ENCODE results near the gene ADGRF4. TPM values are rescaled to one million over a fixed set of nuclear protein-coding genes. Genes with fewer than 3 reads are reported as not detected.

The ADGRF4 gene
- total and polyA plus RNA-seq, 2 donors (not counting 1 experiment from before 2014, with no cell fraction given), result not detected

DNA sequence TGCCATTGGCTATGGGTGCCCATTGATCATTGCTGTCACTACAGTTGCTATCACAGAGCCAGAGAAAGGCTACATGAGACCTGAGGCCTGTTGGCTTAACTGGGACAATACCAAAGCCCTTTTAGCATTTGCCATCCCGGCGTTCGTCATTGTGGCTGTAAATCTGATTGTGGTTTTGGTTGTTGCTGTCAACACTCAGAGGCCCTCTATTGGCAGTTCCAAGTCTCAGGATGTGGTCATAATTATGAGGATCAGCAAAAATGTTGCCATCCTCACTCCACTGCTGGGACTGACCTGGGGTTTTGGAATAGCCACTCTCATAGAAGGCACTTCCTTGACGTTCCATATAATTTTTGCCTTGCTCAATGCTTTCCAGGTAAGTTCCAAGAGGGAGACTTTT lies 16.4 kb downstream of the ADGRF4 start:
- Histone ChIP-seq H3K27me3 (replicated peaks in 1 of 4; ENCODE audit: control extremely low read depth in 1 of 4, control insufficient read depth in 3 of 4, insufficient read depth in 4 of 4, low read length in 3 of 4) (no peaks in the 10 kb centered on the region), H2AFZ (ENCODE audit: insufficient read depth, low read depth, low read length, poor library complexity, severe bottlenecking) (no peak overlapping the region), H3K9ac (ENCODE audit: low read length) (no peak overlapping the region), H4K20me1 (ENCODE audit: control insufficient read depth, insufficient read depth, low read length, poor library complexity, severe bottlenecking) (no peaks in the 10 kb centered on the region), H3K4me2 (replicated peaks; ENCODE audit: low read depth, low read length, poor library complexity, severe bottlenecking) (no peak overlapping the region), H3K27ac (ENCODE audit: low read length in 2 of 2) (no peak overlapping the region), H3K36me3 (replicated peaks in 1 of 2; ENCODE audit: control extremely low read depth in 1 of 2, control insufficient read depth in 1 of 2, extremely low read depth in 1 of 2, insufficient read depth in 2 of 2, low read length in 1 of 2) (no peaks in the 10 kb centered on the region), H3K9me3 (ENCODE audit: control extremely low read depth in 1 of 3, control insufficient read depth in 2 of 3, insufficient read depth in 1 of 3, low read length in 2 of 3) (no peaks in the 10 kb centered on the region), H3K4me1 (ENCODE audit: control insufficient read depth in 2 of 2, insufficient read depth in 2 of 2, low read length in 2 of 2) (no peaks in the 10 kb centered on the region), H3K79me2 (ENCODE audit: control insufficient read depth, insufficient read depth, low read length) (no peaks in the 10 kb centered on the region), H3K4me3 (ENCODE audit: control extremely low read depth in 1 of 5, extremely low read depth in 1 of 5, insufficient read depth in 1 of 5, low read depth in 2 of 5, low read length in 4 of 5) (no peak overlapping the region)
- WGBS (ENCODE audit: insufficient coverage), result 43% methylated on average over 3 of the region's 4 CpGs
- POLR2A ChIA-PET, result no interaction called here
- Mint-ChIP-seq H3K27me3 (peaks cover 12% of the 10 kb centered on the region), H3K4me3 (no peak overlapping the region), H3K27ac (no peak overlapping the region), H3K4me1 (no peaks in the 10 kb centered on the region), H3K9me3 (ENCODE audit: insufficient read depth) (no peaks in the 10 kb centered on the region)
- TF ChIP-seq, protein P1, sequence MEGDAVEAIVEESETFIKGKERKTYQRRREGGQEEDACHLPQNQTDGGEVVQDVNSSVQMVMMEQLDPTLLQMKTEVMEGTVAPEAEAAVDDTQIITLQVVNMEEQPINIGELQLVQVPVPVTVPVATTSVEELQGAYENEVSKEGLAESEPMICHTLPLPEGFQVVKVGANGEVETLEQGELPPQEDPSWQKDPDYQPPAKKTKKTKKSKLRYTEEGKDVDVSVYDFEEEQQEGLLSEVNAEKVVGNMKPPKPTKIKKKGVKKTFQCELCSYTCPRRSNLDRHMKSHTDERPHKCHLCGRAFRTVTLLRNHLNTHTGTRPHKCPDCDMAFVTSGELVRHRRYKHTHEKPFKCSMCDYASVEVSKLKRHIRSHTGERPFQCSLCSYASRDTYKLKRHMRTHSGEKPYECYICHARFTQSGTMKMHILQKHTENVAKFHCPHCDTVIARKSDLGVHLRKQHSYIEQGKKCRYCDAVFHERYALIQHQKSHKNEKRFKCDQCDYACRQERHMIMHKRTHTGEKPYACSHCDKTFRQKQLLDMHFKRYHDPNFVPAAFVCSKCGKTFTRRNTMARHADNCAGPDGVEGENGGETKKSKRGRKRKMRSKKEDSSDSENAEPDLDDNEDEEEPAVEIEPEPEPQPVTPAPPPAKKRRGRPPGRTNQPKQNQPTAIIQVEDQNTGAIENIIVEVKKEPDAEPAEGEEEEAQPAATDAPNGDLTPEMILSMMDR (IDR thresholded peaks at IDR 0.05), result no peak
- TF ChIP-seq EZH2 (IDR thresholded peaks at IDR 0.05; ENCODE audit: borderline replicate concordance, insufficient read depth, low read depth, low read length, poor library complexity, severe bottlenecking), result no peak
- DNase-seq, result no peak
- no peak for ATAC-seq (ENCODE audit: low read depth)
- intact Hi-C loops (cut with micrococcal nuclease), result no loop called here
- CTCF ChIA-PET, result no interaction called here

DNA sequence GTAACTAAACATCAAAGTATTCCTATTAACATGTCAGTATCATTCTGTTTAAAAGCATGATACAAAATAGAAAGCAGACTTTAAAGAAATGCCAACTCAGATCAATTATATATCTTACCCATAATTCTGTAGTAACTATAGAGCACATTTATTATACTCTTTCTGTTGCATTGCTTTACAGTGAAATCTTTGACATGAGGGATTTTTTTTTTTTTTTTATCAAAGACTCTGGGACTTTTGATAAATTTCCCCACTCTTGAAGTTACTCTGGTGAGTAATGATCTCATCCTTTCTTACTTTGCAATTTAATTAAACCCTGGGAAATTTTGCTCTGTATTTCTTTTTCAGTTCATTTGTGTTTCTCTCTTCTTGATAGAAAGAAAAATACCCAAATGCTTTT lies 17.4 kb downstream of the ADGRF4 start:
- H3K27ac Mint-ChIP-seq, result no peak overlapping the region
- no peak overlapping the region for H3K9ac ChIP-seq (ENCODE audit: low read length)
- H4K20me1 ChIP-seq (ENCODE audit: control insufficient read depth, insufficient read depth, low read length, poor library complexity, severe bottlenecking), result no peaks in the 10 kb centered on the region
- H3K79me2 ChIP-seq (ENCODE audit: control insufficient read depth, insufficient read depth, low read length), result no peaks in the 10 kb centered on the region
- ChIA-PET CTCF (no interaction called here), POLR2A (no interaction called here)
- no peaks in the 10 kb centered on the region for H3K36me3 ChIP-seq (replicated peaks in 1 of 2; ENCODE audit: control extremely low read depth in 1 of 2, control insufficient read depth in 1 of 2, extremely low read depth in 1 of 2, insufficient read depth in 2 of 2, low read length in 1 of 2)
- H3K27me3 Mint-ChIP-seq, result peaks cover 14% of the 10 kb centered on the region
- H3K4me3 ChIP-seq (ENCODE audit: control extremely low read depth in 1 of 5, extremely low read depth in 1 of 5, insufficient read depth in 1 of 5, low read depth in 2 of 5, low read length in 4 of 5), result no peak overlapping the region
- intact Hi-C loops (cut with micrococcal nuclease), result no loop called here
- H3K4me1 ChIP-seq (ENCODE audit: control insufficient read depth in 2 of 2, insufficient read depth in 2 of 2, low read length in 2 of 2), result no peaks in the 10 kb centered on the region
- H3K4me3 Mint-ChIP-seq, result no peak overlapping the region
- H3K27ac ChIP-seq (ENCODE audit: low read length in 2 of 2), result no peak overlapping the region
- H3K4me2 ChIP-seq (replicated peaks; ENCODE audit: low read depth, low read length, poor library complexity, severe bottlenecking), result no peak overlapping the region
- no peak overlapping the region for H2AFZ ChIP-seq (ENCODE audit: insufficient read depth, low read depth, low read length, poor library complexity, severe bottlenecking)
- H3K27me3 ChIP-seq (replicated peaks in 1 of 4; ENCODE audit: control extremely low read depth in 1 of 4, control insufficient read depth in 3 of 4, insufficient read depth in 4 of 4, low read length in 3 of 4), result no peaks in the 10 kb centered on the region
- no peaks in the 10 kb centered on the region for H3K4me1 Mint-ChIP-seq
- no peaks in the 10 kb centered on the region for H3K9me3 Mint-ChIP-seq (ENCODE audit: insufficient read depth)
- ATAC-seq (ENCODE audit: low read depth) (no peak), DNase-seq (no peak)
- H3K9me3 ChIP-seq (ENCODE audit: control extremely low read depth in 1 of 3, control insufficient read depth in 2 of 3, insufficient read depth in 1 of 3, low read length in 2 of 3), result no peaks in the 10 kb centered on the region
- TF ChIP-seq, protein P1 (IDR thresholded peaks at IDR 0.05), result no peak
- TF ChIP-seq EZH2 (IDR thresholded peaks at IDR 0.05; ENCODE audit: borderline replicate concordance, insufficient read depth, low read depth, low read length, poor library complexity, severe bottlenecking), result no peak
